Heart right ventricle (tissue), 16 donors: ENCODE data around the gene DENND10. TPM values are rescaled to one million over a fixed set of nuclear protein-coding genes. Genes with fewer than 3 reads are reported as not detected.

Experiments
- ATAC-seq, 8 donors: fragments of 200-7000 bp; cut with Tn5 transposase; one replicate each; pipeline ENCODE4 v1.9.1; 2020; ENCODE audit warnings: mild to moderate bottlenecking in 8 of 8, moderate library complexity in 8 of 8, moderate number of reproducible peaks in 1 of 8
- DNase-seq, 2 donors: peaks; one replicate each; pipeline ENCODE4 v3.0.0-alpha.2; 2020
- H3K27ac ChIP-seq, 10 donors: fragments of 200-600 bp; sonication (generic) in 2 of 10; one replicate each; pipeline versions ENCODE4 v1.5.0 to v1.8.0; 2020 to 2022; ENCODE audit warnings: mild to moderate bottlenecking in 3 of 10
- H3K27me3 ChIP-seq, 7 donors: fragments of 200-600 bp; one replicate each; pipeline ENCODE4 v1.8.0; 2021 to 2022; ENCODE audit warnings: mild to moderate bottlenecking in 2 of 7
- H3K36me3 ChIP-seq, 9 donors: fragments of 200-600 bp; sonication (generic) in 1 of 9; one replicate each; pipeline versions ENCODE4 v1.5.0 to v1.8.0; 2020 to 2022; ENCODE audit warnings: mild to moderate bottlenecking in 2 of 9
- H3K4me1 ChIP-seq, 9 donors: fragments of 200-600 bp; sonication (generic) in 1 of 9; one replicate each; pipeline versions ENCODE4 v1.5.0 to v1.8.0; 2020 to 2022; ENCODE audit warnings: mild to moderate bottlenecking in 4 of 9
- H3K4me3 ChIP-seq, 10 donors: fragments of 200-600 bp; sonication (generic) in 2 of 10; one replicate each; pipeline versions ENCODE4 v1.5.0 to v1.8.0; 2020 to 2022; ENCODE audit warnings: mild to moderate bottlenecking in 7 of 10, moderate library complexity in 2 of 10
- H3K9me3 ChIP-seq, 11 donors: fragments of 200-600 bp in 10 of 11; sonication (generic) in 2 of 11; one replicate each; pipeline versions ENCODE4 v1.5.0 to v1.8.0; 2013 to 2022; ENCODE audit warnings: mild to moderate bottlenecking in 2 of 11, control low read depth in 1 of 11, moderate library complexity in 1 of 11
- WGBS, 2 donors: extraction: QIAGEN DNeasy Blood & Tissue Kit; methylation state at CpG; one replicate each; pipeline ENCODE4 v1.1.7; 2013; ENCODE audit warnings: inconsistent platforms in 1 of 2; 5-methylcytosine and 5-hydroxymethylcytosine counted together
- intact Hi-C, 10 donors: fragments of 100-400 bp; cut with DNase I; formaldehyde crosslinking; loops; one replicate each; pipeline versions ENCODE4 v1.11.1 to v1.14.2; 2022
- polyA plus RNA-seq, 2 donors: library from polyadenylated mRNA; stranded (reverse); fragments of 200-250 nt; gene quantifications; one replicate each; pipeline ENCODE4 v1.2.3, GENCODE V29; 2013
- total RNA-seq, 10 donors: library from RNA; stranded (reverse); fragmentation: NEBNext Ultra II Directional in 3 of 10; extraction: Animal tissue kit (Norgen Biotek cat#: 25700) in 3 of 10; gene quantifications; one replicate each; pipeline versions ENCODE4 v1.2.1 to v1.2.4, GENCODE V29; 2021 to 2023
- TF ChIP-seq, protein P1 (sequence below), 9 donors: fragments of 200-600 bp; sonication (generic) in 2 of 9; IDR thresholded peaks; one replicate each; pipeline versions ENCODE4 v1.5.0 to v1.8.0; 2021 to 2022; ENCODE audit warnings: antibody characterized with exemption in 9 of 9, mild to moderate bottlenecking in 5 of 9, moderate library complexity in 1 of 9
- donor health status: Arrhythmogenic right ventricular cardiomyopathy.
- donor health status: ischemic (EF 13 %, LVEDD 7.1; RV severe dilation, severe dysfunction).
- donor health status: healthy with polysubstance abuse.
- donor health status: DM: no; HTN: yes; CAD: no.
- donor health status: DM: no; HTN: no; CAD: no.
- donor health status: ischemic (EF 25% LVEDD 6.9; RV normal size, moderate dysfunction).
- donor health status: ischemic (EF 25% LVEDD 5.7; RV mildly dilated, moderate dysfunction).
- donor health status: healthy.
- donor health status: DM: yes; HTN: yes; CAD: no.
- donor health status: Ischemic cardiomyopathy.
- donor health status: ischemic (EF 35%, LVEDD 5.7; RV mildly dilated, moderate dysfunction).
- donor health status: nonischemic (EF 11% LVEDD 7.7; RV severe dilation, severe dysfunction).
- donor health status: DM: yes; HTN: yes; CAD: no.
- donor health status: PGD.
- donor health status: ischemic (EF 29% LVEDD 5.4; RV normal size, mild dysfunction).
- donor health status: nonischemic (EF 23%, LVEDD 6.1; RV moderate dilation, normal function).

The DENND10 gene
- total and polyA plus RNA-seq, 12 donors: 10.7 to 28.4 (median 21.9) TPM

- H3K27me3 ChIP-seq: no peaks in the 10 kb centered on the region
- no peaks in the 10 kb centered on the region for H3K9me3 ChIP-seq
- DNase-seq: no peak
- peaks cover 0 to 98% (median 41%) of the 10 kb centered on the region in 9 donors for H3K36me3 ChIP-seq
- WGBS, 2 donors: 82 to 85% methylated on average over 11 of the region's 11 CpGs
- H3K27ac ChIP-seq: peak overlapping the region in 1 of 10 donors; percentile 26
- intact Hi-C loops: no loop called here
- no peak overlapping the region for H3K4me3 ChIP-seq
- ATAC-seq: peak in 1 of 8 donors; percentile 59
- H3K4me1 ChIP-seq: peaks cover 0 to 27% (median 0%) of the 10 kb centered on the region in 9 donors
- TF ChIP-seq, protein P1, sequence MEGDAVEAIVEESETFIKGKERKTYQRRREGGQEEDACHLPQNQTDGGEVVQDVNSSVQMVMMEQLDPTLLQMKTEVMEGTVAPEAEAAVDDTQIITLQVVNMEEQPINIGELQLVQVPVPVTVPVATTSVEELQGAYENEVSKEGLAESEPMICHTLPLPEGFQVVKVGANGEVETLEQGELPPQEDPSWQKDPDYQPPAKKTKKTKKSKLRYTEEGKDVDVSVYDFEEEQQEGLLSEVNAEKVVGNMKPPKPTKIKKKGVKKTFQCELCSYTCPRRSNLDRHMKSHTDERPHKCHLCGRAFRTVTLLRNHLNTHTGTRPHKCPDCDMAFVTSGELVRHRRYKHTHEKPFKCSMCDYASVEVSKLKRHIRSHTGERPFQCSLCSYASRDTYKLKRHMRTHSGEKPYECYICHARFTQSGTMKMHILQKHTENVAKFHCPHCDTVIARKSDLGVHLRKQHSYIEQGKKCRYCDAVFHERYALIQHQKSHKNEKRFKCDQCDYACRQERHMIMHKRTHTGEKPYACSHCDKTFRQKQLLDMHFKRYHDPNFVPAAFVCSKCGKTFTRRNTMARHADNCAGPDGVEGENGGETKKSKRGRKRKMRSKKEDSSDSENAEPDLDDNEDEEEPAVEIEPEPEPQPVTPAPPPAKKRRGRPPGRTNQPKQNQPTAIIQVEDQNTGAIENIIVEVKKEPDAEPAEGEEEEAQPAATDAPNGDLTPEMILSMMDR (IDR thresholded peaks at IDR 0.05): no peak
These were observed 10.1 kb downstream of the DENND10 start for GRCh38 chr10:119113751-119114732.

- Histone ChIP-seq H3K4me3 (no peak overlapping the region), H3K36me3 (peaks cover 0 to 98% (median 54%) of the 10 kb centered on the region in 9 donors), H3K9me3 (no peaks in the 10 kb centered on the region), H3K27ac (no peak overlapping the region), H3K27me3 (no peaks in the 10 kb centered on the region), H3K4me1 (peaks cover 0 to 40% (median 7%) of the 10 kb centered on the region in 9 donors)
- no peak for ATAC-seq
- 65 to 69% methylated on average over 9 of the region's 9 CpGs for WGBS, 2 donors
- DNase-seq: no peak
- intact Hi-C loops: no loop called here
- TF ChIP-seq, protein P1 (IDR thresholded peaks at IDR 0.05): no peak
These were observed 12.0 kb downstream of the DENND10 start for GRCh38 chr10:119115926-119116325.

- TF ChIP-seq, protein P1 (IDR thresholded peaks at IDR 0.05): no peak
- no peak for DNase-seq
- H3K4me3 ChIP-seq: no peak overlapping the region
- peaks cover 0 to 98% (median 49%) of the 10 kb centered on the region in 9 donors for H3K36me3 ChIP-seq
- 85 to 94% methylated on average over 6 of the region's 6 CpGs for WGBS, 2 donors
- no peaks in the 10 kb centered on the region for H3K27me3 ChIP-seq
- ATAC-seq: no peak
- H3K27ac ChIP-seq: no peak overlapping the region
- intact Hi-C loops: no loop called here
- no peaks in the 10 kb centered on the region for H3K9me3 ChIP-seq
- H3K4me1 ChIP-seq: peaks cover 0 to 43% (median 7%) of the 10 kb centered on the region in 9 donors
These were observed 12.5 kb downstream of the DENND10 start for GRCh38 chr10:119116326-119116951.

GRCh38 chr10:119118231-119118630 is 14.3 kb downstream of the DENND10 start:
- TF ChIP-seq, protein P1 (IDR thresholded peaks at IDR 0.05): no peak
- H3K27me3 ChIP-seq: no peaks in the 10 kb centered on the region
- no peak overlapping the region for H3K4me3 ChIP-seq
- intact Hi-C loops: no loop called here
- ATAC-seq: no peak
- WGBS, 2 donors: 93 to 96% methylated on average over 5 of the region's 5 CpGs
- no peak overlapping the region for H3K27ac ChIP-seq
- peaks cover 0 to 98% (median 49%) of the 10 kb centered on the region in 9 donors for H3K36me3 ChIP-seq
- no peak for DNase-seq
- peaks cover 0 to 40% (median 7%) of the 10 kb centered on the region in 9 donors for H3K4me1 ChIP-seq
- H3K9me3 ChIP-seq: no peaks in the 10 kb centered on the region
